CD4-positive, alpha-beta T cell treated with Interferon alpha-2 for 1 hour (primary cell): ENCODE data around the gene GLI1.
"Not testable (repeated sequence)": the region's sequence is repeated elsewhere in the genome, so short reads cannot be mapped to it uniquely, and the experiment has no call there.

Source experiments
- DNase-seq, 2 donors: peaks; one replicate each; pipeline ENCODE4 v3.0.0-alpha.2; 2020 to 2022

GLI1 gene

GRCh38 chr12:57500213-57500612, 40.6 kb downstream of the GLI1 start:
- no peak for DNase-seq

GRCh38 chr12:57502311-57502969, 42.9 kb downstream of the GLI1 start:
- not testable (repeated sequence) for DNase-seq

- DNase-seq: not testable (repeated sequence)
Observed at GRCh38 chr12:57506541-57506940, 47.0 kb downstream of the GLI1 start.

GRCh38 chr12:57507796-57508195, 48.2 kb downstream of the GLI1 start:
- DNase-seq: not testable (repeated sequence)

- no peak for DNase-seq
Observed at GRCh38 chr12:57511161-57511560, 51.6 kb downstream of the GLI1 start.

- DNase-seq: no peak
Observed at GRCh38 chr12:57511588-57512325, 52.2 kb downstream of the GLI1 start.

- DNase-seq: no peak
Observed at GRCh38 chr12:57512665-57513064, 53.1 kb downstream of the GLI1 start.

GRCh38 chr12:57513266-57513665, 53.7 kb downstream of the GLI1 start:
- DNase-seq: no peak

- DNase-seq: not testable (repeated sequence)
Observed at GRCh38 chr12:57513677-57514076, 54.1 kb downstream of the GLI1 start.

- DNase-seq: not testable (repeated sequence)
Observed at GRCh38 chr12:57514246-57514645, 54.7 kb downstream of the GLI1 start.

GRCh38 chr12:57514720-57515407, 55.3 kb downstream of the GLI1 start:
- no peak for DNase-seq

- DNase-seq: no peak
Observed at GRCh38 chr12:57515408-57515933, 55.9 kb downstream of the GLI1 start.

GRCh38 chr12:57515934-57516541, 56.5 kb downstream of the GLI1 start:
- no peak for DNase-seq

- no peak for DNase-seq
Observed at GRCh38 chr12:57516617-57517153, 57.1 kb downstream of the GLI1 start.

GRCh38 chr12:57517187-57517586, 57.6 kb downstream of the GLI1 start:
- no peak for DNase-seq

GRCh38 chr12:57517718-57518117, 58.1 kb downstream of the GLI1 start:
- DNase-seq: not testable (repeated sequence)

- no peak for DNase-seq
Observed at GRCh38 chr12:57518176-57518919, 58.8 kb downstream of the GLI1 start.

GRCh38 chr12:57518920-57519795, 59.6 kb downstream of the GLI1 start:
- no peak for DNase-seq

- DNase-seq: peak in 1 of 2 donors; percentile 35
Observed at GRCh38 chr12:57519796-57520052, 60.1 kb downstream of the GLI1 start.

- peak; percentile 100 for DNase-seq
Observed at GRCh38 chr12:57520053-57520818, 60.7 kb downstream of the GLI1 start, which contains the start of gene DDIT3. Gene DDIT3 (minus strand): TSS chr12:57520514. CDS start chr12:57517406, 3,108 bp downstream.
